ENCODE results near the gene CMYA5.
"Not testable (repeated sequence)": the region's sequence is repeated elsewhere in the genome, so short reads cannot be mapped to it uniquely, and the experiment has no call there.

- not testable (repeated sequence) for TF ChIP-seq CTCF (IDR thresholded peaks at IDR 0.05; ENCODE audit: low read length); EZH2 (optimal IDR thresholded peaks at IDR 0.05; ENCODE audit: low read depth, low read length)
These were observed 95.1 kb downstream of the CMYA5 start for GRCh38 chr5:79784741-79785140.

Measured in MM.1S (cell line).